HG03159 (cell line): ENCODE measurements around the gene ERI3.

ENCODE experiments used
- ATAC-seq: cut with Tn5 transposase; IDR thresholded peaks from one replicate; pipeline ENCODE4 v1.9.1; 2021; ENCODE audit warnings: mild to moderate bottlenecking, moderate library complexity; ENCODE audit not compliant: unreplicated experiment

The ERI3 gene

DNA sequence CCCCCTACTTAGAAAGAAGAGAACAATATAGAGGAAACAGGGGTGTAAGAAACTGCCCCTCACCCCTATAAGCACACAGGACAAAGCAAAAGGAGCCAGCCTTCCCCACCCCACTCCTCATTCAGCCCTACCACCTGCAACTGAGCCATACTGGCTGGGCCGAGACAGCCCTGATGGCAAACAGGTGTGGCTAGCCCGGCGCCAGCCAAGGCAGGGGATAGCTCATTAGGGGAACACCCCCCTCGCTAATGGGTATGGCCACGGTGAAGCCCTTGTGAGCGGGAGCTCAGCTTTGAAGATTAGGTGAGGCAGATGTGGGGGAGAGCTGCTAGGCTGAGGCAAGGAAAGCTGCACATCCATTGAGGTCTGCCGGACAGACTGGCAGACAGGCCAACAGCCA is 65.5 kb downstream of the ERI3 start:
- no peak for ATAC-seq

DNA sequence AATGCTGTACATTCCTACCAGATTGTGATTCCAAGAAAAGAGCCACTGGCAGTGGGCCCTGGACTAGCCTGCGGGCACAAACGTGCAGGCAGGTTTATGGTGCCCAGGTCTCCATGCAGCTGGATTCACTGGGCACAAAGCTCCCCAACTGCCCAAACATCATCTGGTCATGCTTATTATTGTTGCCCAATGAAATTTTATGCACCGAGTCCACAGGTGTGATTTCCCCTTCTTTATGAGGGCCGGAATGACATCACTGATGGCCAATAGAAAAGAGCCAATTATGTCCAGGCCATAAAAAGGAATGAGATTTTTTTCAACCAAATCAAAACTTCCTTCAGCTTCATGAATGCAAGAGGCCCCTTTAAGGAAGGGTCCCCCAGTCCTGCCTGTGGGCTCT is 66.2 kb downstream of the ERI3 start:
- no peak for ATAC-seq

DNA sequence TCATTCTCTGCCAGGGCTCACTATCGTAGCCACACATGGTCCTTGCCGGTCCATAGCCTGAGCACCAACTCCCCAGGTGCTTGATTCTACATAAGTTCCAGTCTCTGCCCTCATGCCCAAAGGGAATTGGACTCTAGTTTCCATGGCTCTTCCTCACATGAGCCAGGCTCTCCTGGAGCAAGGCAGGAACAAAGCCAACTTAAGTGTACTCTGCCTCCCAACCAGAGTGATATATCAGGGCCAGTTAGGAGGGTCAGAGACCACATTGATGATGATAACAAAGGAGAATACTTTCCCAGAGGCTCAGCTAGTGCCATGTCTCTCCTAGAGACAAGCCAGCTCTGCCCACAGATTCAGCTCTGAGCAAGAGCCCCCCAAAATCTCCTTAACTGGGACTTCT is 70.9 kb downstream of the ERI3 start:
- no peak for ATAC-seq

DNA sequence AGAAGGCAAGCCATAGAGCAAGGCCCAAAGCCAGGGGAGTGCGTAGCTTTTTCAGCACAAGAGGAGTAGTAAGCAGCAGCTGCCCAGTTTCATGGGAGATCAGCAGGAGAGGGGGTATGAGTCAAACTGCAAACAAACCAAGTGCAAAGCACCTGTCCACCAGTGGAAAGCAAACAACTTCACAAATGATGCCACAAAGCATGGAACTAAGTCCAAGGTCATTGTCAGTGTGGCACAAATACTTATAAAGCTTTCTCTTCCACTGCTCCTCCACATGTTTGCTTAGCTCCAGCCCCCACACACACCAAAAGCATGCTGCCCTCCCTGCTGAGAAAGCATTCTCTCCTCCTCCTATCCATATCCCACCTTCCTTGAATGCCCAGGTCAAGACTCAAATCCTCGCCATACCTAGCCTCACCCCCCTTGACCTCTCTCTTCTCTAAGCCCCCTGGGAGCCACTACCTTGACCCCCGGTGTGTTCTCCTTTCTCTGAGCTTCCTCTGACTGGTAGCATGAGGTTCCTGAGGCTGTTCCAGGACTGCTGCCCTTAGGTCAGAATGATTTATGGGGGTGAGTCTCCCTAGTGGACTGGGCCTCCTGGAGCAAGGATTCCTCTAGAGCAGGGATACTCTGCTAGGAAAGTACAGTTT is 71.4 kb downstream of the ERI3 start:
- no peak for ATAC-seq

DNA sequence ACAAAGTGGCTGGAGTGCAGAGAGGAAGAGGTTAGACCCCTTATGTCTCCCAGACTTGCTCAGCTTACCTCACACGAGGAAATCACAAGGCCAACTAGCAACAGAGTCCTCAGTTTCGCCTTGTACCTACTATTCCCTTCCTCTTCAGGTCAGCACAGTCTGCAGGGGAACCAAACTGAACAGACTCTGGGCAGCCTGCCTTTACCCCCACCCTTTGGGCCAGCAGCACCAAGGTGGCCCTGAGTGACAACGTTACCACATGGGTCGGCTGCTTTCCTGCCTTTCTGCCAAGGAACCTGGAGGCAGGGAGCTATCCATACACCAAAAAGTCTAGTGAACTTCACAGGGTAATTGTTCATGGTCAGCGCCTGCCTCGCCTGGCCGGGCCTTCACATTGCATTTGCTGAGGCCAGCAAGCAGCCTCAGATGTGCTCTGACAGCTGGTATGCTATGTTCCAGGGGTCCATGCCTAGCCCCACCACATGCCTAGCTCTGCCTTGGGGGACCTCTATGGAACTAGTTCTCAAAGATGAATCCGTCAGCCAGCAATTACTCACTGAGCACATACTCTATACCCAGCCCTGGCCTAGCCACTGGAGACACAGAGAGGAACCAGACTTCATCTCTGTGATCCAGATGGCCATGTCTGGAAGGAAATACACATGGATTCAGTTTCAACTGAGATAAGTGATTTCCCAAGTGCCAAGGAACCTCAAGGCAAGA is 72.2 kb downstream of the ERI3 start:
- no peak for ATAC-seq

DNA sequence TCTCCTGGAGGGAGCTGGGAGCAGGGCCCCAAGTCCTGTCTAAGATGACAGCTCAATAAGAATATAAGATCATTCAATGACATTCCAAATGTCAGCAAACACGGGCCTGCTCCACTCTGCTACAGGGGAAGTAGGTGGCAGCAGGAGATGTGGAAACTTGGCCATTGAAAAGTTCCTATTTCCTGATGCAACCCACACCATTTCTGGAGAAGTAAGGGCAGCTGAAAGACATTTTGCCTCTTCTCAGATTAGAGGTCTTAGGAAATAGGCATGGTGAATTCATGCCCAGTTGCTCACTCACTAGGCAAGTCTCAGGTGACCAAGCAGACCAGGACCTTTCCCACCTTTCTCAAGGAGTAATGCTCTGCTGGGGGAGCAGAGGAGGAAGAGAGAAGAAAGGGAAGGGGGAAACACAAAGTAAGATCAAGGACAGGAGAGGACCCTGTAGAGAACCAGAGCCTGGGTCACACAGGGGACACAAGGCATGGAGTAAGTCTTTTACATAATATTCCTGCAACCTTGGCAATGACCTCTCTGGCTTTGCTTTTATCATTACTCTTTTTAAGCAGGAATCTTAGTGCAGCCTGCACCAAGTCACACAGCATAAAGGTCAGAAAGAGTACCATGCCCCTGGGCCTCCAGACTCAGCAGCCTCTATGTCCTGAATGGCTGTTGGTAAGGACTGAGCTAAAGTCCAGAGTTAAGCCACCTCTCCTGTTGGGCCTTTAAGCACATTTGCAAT is 72.9 kb downstream of the ERI3 start:
- ATAC-seq = no peak

DNA sequence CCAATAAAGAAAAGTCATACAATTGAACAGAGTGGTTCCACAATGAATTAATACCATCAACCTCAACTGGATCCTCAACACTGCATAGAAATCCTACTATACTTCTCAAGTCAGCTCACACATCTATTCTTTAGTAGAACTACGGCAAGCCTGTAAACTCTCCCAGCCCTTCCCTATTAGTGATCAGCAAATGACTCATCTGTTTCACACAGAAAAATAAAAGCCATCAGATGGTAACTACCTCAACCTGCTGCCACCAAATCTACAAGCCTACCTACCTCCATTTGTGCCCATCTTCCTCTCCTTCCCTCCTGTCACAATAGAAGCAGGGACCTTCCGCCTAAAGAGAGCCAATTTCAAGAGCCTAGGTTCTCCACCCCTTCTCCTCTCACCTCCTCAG is 78.2 kb downstream of the ERI3 start:
- no peak for ATAC-seq

DNA sequence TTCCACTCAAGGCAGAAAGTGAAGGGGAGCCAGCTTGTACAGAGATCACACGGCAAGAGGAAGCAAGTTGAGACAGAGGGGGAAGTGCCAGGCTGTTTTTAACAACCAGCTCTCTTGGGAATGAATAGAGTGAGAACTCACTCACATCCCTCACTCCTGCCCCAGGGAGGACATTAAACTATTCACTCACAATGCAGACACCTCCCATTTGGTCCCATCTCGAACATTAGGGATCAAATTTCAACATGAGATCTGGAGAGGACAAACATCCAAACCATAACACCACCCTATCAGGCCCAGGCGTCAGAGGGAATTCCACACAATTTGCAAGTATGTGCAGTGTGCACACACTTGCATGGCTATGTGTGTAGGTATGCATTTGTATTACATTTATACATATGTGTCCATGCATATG is 79.1 kb downstream of the ERI3 start:
- ATAC-seq = no peak

DNA sequence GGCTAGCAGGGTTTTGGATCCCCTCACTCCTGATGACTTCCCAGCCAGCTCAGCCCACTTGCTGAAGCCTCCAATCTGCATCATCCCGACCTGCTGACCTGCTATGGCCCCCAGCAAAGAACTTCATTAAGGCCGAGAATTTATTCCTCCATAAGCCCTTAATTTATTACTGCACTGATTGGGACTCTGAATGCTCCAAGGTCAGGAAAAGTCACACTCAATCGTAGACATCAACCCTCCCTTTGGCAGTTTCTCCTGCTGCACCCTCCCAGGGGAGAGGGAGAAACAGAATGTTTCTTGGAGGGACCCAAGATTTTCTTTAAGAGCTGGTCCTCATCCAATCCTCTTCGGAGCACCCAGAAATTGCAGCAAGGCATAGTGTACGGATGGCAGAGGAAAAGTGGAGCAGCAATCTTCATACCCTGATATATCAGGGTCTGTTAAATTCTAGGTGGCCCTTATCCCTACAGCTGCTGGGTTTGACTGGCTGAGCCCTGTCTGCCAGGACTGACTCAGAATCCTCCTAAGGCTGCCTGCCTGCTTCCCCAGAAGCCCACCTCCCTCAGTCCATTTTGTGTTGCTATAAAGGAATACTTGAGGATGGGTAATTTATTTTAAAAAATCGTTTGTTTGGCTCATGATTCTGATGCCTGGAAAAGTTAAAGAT is 79.6 kb downstream of the ERI3 start:
- no peak for ATAC-seq

DNA sequence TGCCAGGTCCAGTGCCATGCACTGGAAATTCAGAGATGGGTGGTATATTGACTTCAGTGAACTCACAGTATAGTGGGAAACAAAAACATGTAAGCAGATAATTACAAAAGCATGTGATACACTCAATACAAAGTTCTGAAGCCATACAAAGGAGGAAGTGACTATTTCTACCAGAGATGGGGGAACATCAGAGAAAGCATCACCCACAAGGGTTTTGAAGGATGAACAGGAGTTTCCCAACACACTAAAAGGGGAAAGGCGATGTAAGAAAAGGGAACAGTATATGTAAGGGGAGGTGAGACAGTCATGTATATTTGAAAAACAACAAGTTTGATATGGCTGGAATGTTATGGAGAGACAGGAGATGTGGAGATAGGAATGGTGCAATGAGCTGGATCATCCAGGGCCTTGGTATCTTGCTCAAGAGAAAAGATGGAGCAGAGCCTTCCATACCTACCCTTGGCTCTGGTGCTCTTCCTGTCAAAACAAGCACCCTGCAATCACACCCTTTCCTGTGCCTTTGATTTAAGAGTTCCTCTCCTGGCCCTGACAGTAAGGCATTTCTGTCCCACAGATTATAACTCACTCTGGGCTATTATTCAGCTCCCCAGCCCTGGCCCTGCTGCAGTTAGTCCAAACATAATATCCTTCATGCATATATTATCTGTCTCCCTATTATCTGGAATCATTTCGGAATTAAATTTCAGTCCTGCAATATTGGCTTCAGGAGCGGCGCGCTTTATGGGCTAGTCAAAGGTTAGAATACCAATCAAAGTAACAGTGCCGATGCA is 81.3 kb downstream of the ERI3 start:
- ATAC-seq = no peak

DNA sequence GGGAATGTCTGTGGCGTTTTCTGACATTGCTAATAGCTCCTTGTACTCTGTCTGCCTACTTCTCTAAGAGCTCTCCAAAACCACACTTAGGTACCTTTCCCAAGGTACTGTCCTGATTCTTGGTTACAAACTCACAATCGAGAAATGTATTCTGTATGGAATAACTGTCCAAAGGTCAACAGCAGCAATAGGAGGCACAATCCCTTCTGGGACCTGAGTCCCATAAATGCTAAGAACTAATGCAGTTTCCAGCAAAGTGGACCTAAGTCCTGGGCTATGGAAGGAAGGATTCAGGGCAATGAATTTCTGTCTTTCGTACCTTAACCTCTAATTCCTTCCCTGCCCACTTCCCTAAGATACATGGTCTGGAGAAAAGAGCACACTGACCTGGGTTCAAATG is 82.1 kb downstream of the ERI3 start:
- ATAC-seq = no peak

DNA sequence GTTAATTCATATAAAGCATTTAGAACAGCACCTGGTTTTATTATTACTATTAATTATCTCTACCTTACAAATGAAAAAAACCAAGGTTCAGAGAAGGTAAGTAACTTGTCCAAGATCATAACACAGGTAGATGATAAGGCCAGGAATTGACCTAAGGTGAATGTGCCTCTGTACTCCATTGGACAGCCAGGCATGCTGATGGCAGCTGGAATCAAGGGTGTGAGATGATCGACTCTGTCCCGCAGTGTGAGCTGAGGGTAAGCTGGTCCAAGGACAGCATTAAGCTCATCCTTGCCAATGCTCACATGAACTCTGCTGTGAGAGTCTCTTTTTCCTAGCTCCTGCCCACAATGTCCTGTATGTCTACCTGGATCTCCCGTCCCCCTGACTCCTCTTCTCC is 83.4 kb downstream of the ERI3 start:
- no peak for ATAC-seq

DNA sequence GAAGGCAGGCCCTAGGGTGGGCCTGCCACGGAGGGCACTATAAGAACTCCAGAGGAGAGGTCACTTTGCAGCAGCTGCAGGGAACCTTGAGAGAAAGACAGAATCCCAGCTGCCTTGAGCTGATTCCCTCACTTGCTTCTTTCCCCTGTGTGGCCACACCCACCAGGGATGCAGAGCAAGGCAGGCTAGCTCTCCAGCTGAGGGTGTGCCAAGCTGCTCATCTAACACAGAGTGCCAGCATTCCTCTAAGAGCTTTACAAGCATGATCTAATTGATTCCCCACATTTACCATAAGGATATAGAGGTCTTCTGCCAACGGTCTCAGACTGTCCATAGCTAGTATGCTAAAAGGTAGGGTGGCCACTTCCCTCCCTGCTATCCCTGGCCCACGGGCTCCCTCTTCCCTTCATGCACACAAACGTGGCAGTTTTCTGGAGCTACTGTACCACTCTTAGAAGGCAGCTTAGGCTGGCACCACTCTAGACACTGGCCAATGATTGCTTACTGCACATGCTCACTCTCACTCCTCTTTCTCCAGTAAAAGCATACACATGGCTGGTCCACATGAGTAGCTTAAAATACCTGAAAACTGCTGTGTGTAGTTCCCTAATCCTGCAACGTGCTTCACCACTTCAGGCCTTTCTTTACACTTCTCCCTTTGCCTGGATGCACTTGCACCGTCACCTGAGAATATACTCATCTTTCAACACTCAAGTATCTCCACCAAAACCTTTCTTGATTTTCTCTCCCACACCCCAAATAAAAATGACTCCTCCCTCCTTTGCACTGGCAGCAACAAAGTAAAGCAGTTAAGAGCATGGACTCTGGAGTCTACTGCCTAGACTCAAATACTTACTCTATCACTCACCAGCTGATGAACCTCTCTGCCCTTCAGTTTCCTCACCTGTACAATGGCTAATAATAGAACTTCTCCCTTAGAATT is 84.1 kb downstream of the ERI3 start:
- ATAC-seq = no peak

DNA sequence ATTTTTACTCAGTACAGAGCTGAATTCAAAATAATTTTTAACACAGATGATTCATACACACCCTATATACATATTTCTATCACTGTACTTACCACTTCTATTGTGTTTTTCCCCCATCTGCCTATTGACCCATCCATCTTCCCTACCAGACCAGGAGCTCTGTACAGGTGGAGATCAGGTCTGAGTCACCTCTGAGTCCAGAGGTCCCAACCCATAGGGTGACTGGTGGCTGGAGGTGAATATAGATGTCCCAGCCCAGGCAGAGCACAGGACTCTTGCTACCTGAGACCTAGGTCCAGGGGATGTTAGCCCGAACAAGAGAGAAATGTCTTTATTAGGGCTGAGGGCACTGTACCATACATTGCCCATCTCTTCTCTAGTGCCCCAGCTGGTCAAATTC is 87.0 kb downstream of the ERI3 start:
- no peak for ATAC-seq

DNA sequence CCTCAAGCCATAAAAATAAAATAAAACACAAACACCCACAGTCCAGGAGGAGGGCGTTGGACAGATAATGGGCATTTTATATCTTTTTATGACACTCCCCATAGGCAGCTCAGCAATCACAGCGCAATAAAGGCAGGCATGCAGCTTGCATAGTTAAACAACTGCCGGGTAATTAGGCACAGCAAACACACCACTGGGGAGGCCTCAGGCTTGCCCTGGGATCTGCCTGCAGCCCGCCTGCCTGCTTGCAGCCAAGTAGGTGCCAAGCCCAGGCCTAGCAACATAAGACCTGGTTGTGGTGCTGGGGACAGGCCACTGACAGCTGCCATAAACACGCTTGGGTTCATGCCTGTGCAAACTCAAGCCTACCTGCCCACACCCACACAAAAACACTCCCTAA is 87.6 kb downstream of the ERI3 start:
- ATAC-seq = no peak

DNA sequence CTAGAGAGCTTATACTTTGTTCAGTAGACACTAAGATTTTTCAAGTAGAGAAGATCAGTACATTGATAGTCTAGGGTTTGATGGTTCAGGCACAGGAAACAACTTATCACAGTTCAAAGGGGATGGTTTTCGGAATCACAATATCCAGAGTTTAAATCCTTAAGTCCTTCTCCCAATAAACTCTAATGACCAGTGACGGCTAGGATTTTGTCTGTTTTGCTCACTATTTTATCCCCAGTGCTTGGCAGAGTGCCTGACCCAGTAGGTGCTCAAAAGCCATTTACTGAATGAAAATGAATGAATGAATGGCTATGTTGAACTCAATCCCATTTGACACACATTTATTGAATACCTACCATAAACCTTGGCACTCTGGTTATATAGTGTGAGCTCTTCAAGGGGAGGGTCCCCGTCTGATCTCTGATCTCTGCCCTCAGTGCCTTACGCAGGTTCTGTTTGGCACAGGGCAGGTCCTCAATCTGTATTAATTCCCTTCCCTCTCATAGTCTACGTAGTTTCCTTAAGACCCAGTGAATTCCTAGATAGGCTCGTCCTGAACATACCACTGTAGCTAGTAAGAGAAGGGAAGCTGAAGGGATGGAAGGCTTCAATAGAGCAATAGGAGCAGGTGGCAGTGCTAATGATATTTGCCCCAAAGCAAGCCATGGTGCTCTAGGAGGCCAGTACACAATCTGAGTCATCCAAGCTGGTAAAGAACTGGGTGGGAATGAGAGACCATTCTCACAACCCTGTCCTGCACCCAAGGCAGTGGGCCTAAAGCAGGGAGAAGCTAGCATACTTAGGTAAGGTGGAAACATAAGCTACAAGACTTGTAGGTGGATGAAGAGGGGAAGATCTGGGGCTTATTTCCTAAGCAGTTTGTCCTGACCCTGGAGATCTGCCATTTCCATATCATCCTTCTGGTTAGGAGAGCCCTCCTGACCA is 88.4 kb downstream of the ERI3 start:
- ATAC-seq = no peak

DNA sequence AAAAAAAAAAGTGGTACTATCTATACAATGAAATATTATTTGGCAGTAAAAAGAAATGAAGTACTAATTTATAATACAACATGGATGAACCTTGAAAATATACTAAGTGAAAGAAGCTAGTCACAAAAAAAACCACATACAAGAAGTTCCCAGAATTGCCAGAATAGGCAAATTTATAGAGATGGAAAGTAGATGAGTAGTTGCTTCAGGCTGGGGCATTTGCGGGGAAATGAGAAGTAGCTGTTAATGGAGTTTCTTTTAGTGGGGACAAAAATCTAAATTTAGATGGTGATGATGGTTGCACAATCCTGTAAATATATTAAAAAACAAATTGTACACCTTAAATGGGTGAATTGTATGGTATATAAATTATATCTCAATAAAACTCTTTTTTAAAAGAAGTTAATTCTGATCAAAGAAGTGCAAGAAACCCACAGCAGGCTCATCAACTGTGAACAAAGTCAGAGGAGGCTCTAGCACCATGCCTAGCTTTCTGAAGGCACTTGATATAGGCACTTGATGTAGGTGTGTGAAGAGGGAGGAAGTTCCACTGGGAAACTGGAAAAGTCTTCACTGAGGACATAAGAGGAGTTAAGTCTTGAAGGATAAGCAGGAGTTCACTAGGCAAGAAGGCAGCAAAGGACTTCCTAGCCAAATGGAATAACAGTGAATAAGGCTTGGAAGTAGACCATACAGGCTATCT is 89.2 kb downstream of the ERI3 start:
- no peak for ATAC-seq

DNA sequence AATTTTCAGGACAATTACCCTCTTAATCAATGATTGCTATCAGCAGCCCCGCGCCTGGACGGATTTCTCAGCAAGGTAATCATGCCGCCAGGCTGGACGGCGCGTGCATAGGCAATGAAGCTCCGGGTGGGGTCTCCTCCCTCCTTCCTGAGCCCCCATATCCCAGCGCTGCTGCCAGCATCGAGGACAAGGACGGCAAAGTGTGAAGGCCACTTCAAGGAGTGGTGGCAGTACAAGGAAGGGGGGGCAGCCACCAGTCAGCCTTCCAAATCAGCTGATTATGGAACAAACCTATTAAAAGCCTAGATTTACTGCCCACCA is 90.6 kb downstream of the ERI3 start:
- ATAC-seq = no peak
